ENCODE results near the gene NOD1.

The NOD1 gene

GRCh38 chr7:30380294-30380693 lies 98.3 kb downstream of the NOD1 start:
- H3K27ac ChIP-seq (ENCODE audit: low read length): no peak overlapping the region
- no peaks in the 10 kb centered on the region for H3K4me1 ChIP-seq (ENCODE audit: low read length)
- no peaks in the 10 kb centered on the region for H3K36me3 ChIP-seq (replicated peaks; ENCODE audit: low read depth, low read length)
- TF ChIP-seq, protein P1, sequence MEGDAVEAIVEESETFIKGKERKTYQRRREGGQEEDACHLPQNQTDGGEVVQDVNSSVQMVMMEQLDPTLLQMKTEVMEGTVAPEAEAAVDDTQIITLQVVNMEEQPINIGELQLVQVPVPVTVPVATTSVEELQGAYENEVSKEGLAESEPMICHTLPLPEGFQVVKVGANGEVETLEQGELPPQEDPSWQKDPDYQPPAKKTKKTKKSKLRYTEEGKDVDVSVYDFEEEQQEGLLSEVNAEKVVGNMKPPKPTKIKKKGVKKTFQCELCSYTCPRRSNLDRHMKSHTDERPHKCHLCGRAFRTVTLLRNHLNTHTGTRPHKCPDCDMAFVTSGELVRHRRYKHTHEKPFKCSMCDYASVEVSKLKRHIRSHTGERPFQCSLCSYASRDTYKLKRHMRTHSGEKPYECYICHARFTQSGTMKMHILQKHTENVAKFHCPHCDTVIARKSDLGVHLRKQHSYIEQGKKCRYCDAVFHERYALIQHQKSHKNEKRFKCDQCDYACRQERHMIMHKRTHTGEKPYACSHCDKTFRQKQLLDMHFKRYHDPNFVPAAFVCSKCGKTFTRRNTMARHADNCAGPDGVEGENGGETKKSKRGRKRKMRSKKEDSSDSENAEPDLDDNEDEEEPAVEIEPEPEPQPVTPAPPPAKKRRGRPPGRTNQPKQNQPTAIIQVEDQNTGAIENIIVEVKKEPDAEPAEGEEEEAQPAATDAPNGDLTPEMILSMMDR (IDR thresholded peaks at IDR 0.05; ENCODE audit: low read depth, low read length): no peak
- no peak for TF ChIP-seq EZH2phosphoT487 (IDR thresholded peaks at IDR 0.05; ENCODE audit: low read depth)
- no peaks in the 10 kb centered on the region for H4K20me1 ChIP-seq (ENCODE audit: insufficient read depth, low read length)
- no peaks in the 10 kb centered on the region for H3K79me2 ChIP-seq (ENCODE audit: low read length)
- no peak overlapping the region for H3K9ac ChIP-seq (ENCODE audit: low read length)
- no peak overlapping the region for H3K4me3 ChIP-seq (ENCODE audit: low read length)
- no peaks in the 10 kb centered on the region for H3K9me3 ChIP-seq (ENCODE audit: insufficient read depth, low read length)
- no peak overlapping the region for H3K4me2 ChIP-seq (ENCODE audit: low read length)
- H2AFZ ChIP-seq (ENCODE audit: low read depth, low read length): no peak overlapping the region
- no peaks in the 10 kb centered on the region for H3K27me3 ChIP-seq (ENCODE audit: low read depth, low read length)

DNA sequence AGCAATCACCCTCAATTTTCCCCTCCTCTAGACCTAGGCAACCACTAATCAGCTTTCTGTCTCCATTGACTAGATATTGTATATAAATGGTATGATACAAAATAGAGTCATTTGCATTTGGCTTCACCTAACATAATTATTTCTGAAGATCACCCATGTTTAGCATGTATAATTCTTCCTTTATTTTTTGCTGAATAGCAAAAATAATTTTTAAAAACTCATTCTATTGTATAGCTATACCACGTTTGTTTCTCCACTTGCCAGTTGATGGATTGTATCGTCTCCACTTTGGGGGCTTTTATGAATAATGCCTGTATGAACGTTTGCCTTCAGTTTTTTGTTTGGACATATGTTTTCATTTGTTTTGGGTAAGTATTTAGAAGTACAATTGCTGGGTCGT lies 98.8 kb downstream of the NOD1 start:
- no peaks in the 10 kb centered on the region for H3K9me3 ChIP-seq (ENCODE audit: insufficient read depth, low read length)
- no peaks in the 10 kb centered on the region for H3K79me2 ChIP-seq (ENCODE audit: low read length)

GRCh38 chr7:30379131-30379530 lies 99.5 kb downstream of the NOD1 start:
- Histone ChIP-seq H3K27ac (ENCODE audit: low read length) (no peak overlapping the region), H3K4me3 (ENCODE audit: low read length) (no peak overlapping the region)
- TF ChIP-seq EZH2phosphoT487 (IDR thresholded peaks at IDR 0.05; ENCODE audit: low read depth): no peak
- TF ChIP-seq, protein P1 (IDR thresholded peaks at IDR 0.05; ENCODE audit: low read depth, low read length): no peak

More for the DNA sequence above, 98.8 kb downstream of the NOD1 start:
- no peaks in the 10 kb centered on the region for H3K36me3 ChIP-seq (replicated peaks; ENCODE audit: low read depth, low read length)
- no peaks in the 10 kb centered on the region for H3K4me1 ChIP-seq (ENCODE audit: low read length)
- no peaks in the 10 kb centered on the region for H4K20me1 ChIP-seq (ENCODE audit: insufficient read depth, low read length)
- no peak overlapping the region for H2AFZ ChIP-seq (ENCODE audit: low read depth, low read length)
- no peak overlapping the region for H3K4me2 ChIP-seq (ENCODE audit: low read length)
- no peaks in the 10 kb centered on the region for H3K27me3 ChIP-seq (ENCODE audit: low read depth, low read length)
- H3K27ac ChIP-seq (ENCODE audit: low read length): no peak overlapping the region
- TF ChIP-seq, protein P1 (IDR thresholded peaks at IDR 0.05; ENCODE audit: low read depth, low read length): no peak
- TF ChIP-seq EZH2phosphoT487 (IDR thresholded peaks at IDR 0.05; ENCODE audit: low read depth): no peak
- no peak overlapping the region for H3K9ac ChIP-seq (ENCODE audit: low read length)
- no peak overlapping the region for H3K4me3 ChIP-seq (ENCODE audit: low read length)

GRCh38 chr7:30378275-30378674 lies 100.3 kb downstream of the NOD1 start:
- TF ChIP-seq EZH2phosphoT487 (IDR thresholded peaks at IDR 0.05; ENCODE audit: low read depth): no peak
- TF ChIP-seq, protein P1 (IDR thresholded peaks at IDR 0.05; ENCODE audit: low read depth, low read length): no peak
- H3K27me3 ChIP-seq (ENCODE audit: low read depth, low read length): no peaks in the 10 kb centered on the region
- no peak overlapping the region for H3K27ac ChIP-seq (ENCODE audit: low read length)
- H4K20me1 ChIP-seq (ENCODE audit: insufficient read depth, low read length): no peaks in the 10 kb centered on the region
- no peak overlapping the region for H3K9ac ChIP-seq (ENCODE audit: low read length)
- H3K4me1 ChIP-seq (ENCODE audit: low read length): no peaks in the 10 kb centered on the region
- no peaks in the 10 kb centered on the region for H3K9me3 ChIP-seq (ENCODE audit: insufficient read depth, low read length)
- H3K79me2 ChIP-seq (ENCODE audit: low read length): no peaks in the 10 kb centered on the region
- no peak overlapping the region for H3K4me3 ChIP-seq (ENCODE audit: low read length)
- no peak overlapping the region for H2AFZ ChIP-seq (ENCODE audit: low read depth, low read length)
- no peaks in the 10 kb centered on the region for H3K36me3 ChIP-seq (replicated peaks; ENCODE audit: low read depth, low read length)
- no peak overlapping the region for H3K4me2 ChIP-seq (ENCODE audit: low read length)

More at GRCh38 chr7:30379131-30379530, 99.5 kb downstream of the NOD1 start:
- Histone ChIP-seq H3K9ac (ENCODE audit: low read length) (no peak overlapping the region), H3K79me2 (ENCODE audit: low read length) (no peaks in the 10 kb centered on the region), H3K27me3 (ENCODE audit: low read depth, low read length) (no peaks in the 10 kb centered on the region), H3K4me2 (ENCODE audit: low read length) (no peak overlapping the region), H3K36me3 (replicated peaks; ENCODE audit: low read depth, low read length) (no peaks in the 10 kb centered on the region), H2AFZ (ENCODE audit: low read depth, low read length) (no peak overlapping the region), H3K9me3 (ENCODE audit: insufficient read depth, low read length) (no peaks in the 10 kb centered on the region), H3K4me1 (ENCODE audit: low read length) (no peaks in the 10 kb centered on the region), H4K20me1 (ENCODE audit: insufficient read depth, low read length) (no peaks in the 10 kb centered on the region)
